Mammary epithelial cell (primary cell): ENCODE results near the gene LENG8.

Experiments
- CTCF ChIP-seq, 2 donors: IDR thresholded peaks in 1 of 2; conservative IDR thresholded peaks in 1 of 2; 2 replicates each; pipeline ENCODE4 v1.5.1; 2011 to 2012; ENCODE audit warnings: inconsistent platforms in 2 of 2, low read length in 2 of 2, mild to moderate bottlenecking in 2 of 2, control low read depth in 1 of 2, low read depth in 1 of 2; ENCODE audit not compliant: insufficient read depth in 1 of 2; ENCODE audit errors: extremely low read depth in 1 of 2
- EZH2 ChIP-seq: IDR thresholded peaks from 2 replicates; pipeline ENCODE4 v1.6.1; 2012; ENCODE audit warnings: low read length, inconsistent platforms, borderline replicate concordance

GRCh38 chr19:54436628-54437252 is 12.3 kb upstream of the LENG8 start:
- TF ChIP-seq CTCF (conservative IDR thresholded peaks at IDR 0.05 in 1 of 2, IDR thresholded peaks at IDR 0.05 in 1 of 2; ENCODE audit: extremely low read depth in 1 of 2, insufficient read depth in 1 of 2, low read depth in 1 of 2, low read length in 2 of 2) (no peak), EZH2 (no peak)
